ENCODE data around the gene NSDHL. TPM values are rescaled to one million over a fixed set of nuclear protein-coding genes. Genes with fewer than 3 reads are reported as not detected.
"Not testable (repeated sequence)": the region's sequence is repeated elsewhere in the genome, so short reads cannot be mapped to it uniquely, and the experiment has no call there.

The NSDHL gene
- polyA plus RNA-seq, 2 donors: 43.3 to 60.6 TPM

- H3K9me3 ChIP-seq (ENCODE audit: control insufficient read depth in 2 of 2, insufficient read depth in 1 of 2, low read depth in 1 of 2, low read length in 1 of 2): no peaks in the 10 kb centered on the region
- 32 to 39% methylated on average over 20 of the region's 20 CpGs for WGBS, 2 donors
- peak overlapping the region in 1 of 2 donors; percentile 28 for H3K27ac ChIP-seq (ENCODE audit: low read depth in 2 of 2, low read length in 1 of 2)
- H3K27me3 ChIP-seq (ENCODE audit: control insufficient read depth in 1 of 2, insufficient read depth in 2 of 2, low read length in 2 of 2): no peaks in the 10 kb centered on the region
- H3K4me3 ChIP-seq (ENCODE audit: low read depth in 1 of 2, low read length in 2 of 2): no peak overlapping the region
- H3K4me1 ChIP-seq (ENCODE audit: control insufficient read depth in 2 of 2, insufficient read depth in 2 of 2, low read length in 1 of 2): peaks cover 0 to 8% of the 10 kb centered on the region in 2 donors
- peaks cover 0 to 12% of the 10 kb centered on the region in 2 donors for H3K36me3 ChIP-seq (ENCODE audit: control insufficient read depth in 2 of 2, insufficient read depth in 2 of 2, low read length in 1 of 2)
Measured at GRCh38 chrX:152904151-152905080, 73.6 kb downstream of the NSDHL start.

- no peak overlapping the region for H3K4me3 ChIP-seq (ENCODE audit: low read depth in 1 of 2, low read length in 2 of 2)
- peaks cover 0 to 8% of the 10 kb centered on the region in 2 donors for H3K4me1 ChIP-seq (ENCODE audit: control insufficient read depth in 2 of 2, insufficient read depth in 2 of 2, low read length in 1 of 2)
- no peak overlapping the region for H3K27ac ChIP-seq (ENCODE audit: low read depth in 2 of 2, low read length in 1 of 2)
- 62 to 75% methylated on average over 8 of the region's 8 CpGs for WGBS, 2 donors
- no peaks in the 10 kb centered on the region for H3K9me3 ChIP-seq (ENCODE audit: control insufficient read depth in 2 of 2, insufficient read depth in 1 of 2, low read depth in 1 of 2, low read length in 1 of 2)
- no peaks in the 10 kb centered on the region for H3K27me3 ChIP-seq (ENCODE audit: control insufficient read depth in 1 of 2, insufficient read depth in 2 of 2, low read length in 2 of 2)
- peaks cover 0 to 12% of the 10 kb centered on the region in 2 donors for H3K36me3 ChIP-seq (ENCODE audit: control insufficient read depth in 2 of 2, insufficient read depth in 2 of 2, low read length in 1 of 2)
Measured at GRCh38 chrX:152905081-152905420, 74.2 kb downstream of the NSDHL start.

GRCh38 chrX:152907084-152907651 lies 76.3 kb downstream of the NSDHL start:
- peaks cover 0 to 10% of the 10 kb centered on the region in 2 donors for H3K36me3 ChIP-seq (ENCODE audit: control insufficient read depth in 2 of 2, insufficient read depth in 2 of 2, low read length in 1 of 2)
- H3K4me1 ChIP-seq (ENCODE audit: control insufficient read depth in 2 of 2, insufficient read depth in 2 of 2, low read length in 1 of 2): peaks cover 0 to 14% of the 10 kb centered on the region in 2 donors
- H3K4me3 ChIP-seq (ENCODE audit: low read depth in 1 of 2, low read length in 2 of 2): no peak overlapping the region
- no peaks in the 10 kb centered on the region for H3K9me3 ChIP-seq (ENCODE audit: control insufficient read depth in 2 of 2, insufficient read depth in 1 of 2, low read depth in 1 of 2, low read length in 1 of 2)
- 47 to 48% methylated on average over 17 of the region's 17 CpGs for WGBS, 2 donors
- H3K27me3 ChIP-seq (ENCODE audit: control insufficient read depth in 1 of 2, insufficient read depth in 2 of 2, low read length in 2 of 2): no peaks in the 10 kb centered on the region
- H3K27ac ChIP-seq (ENCODE audit: low read depth in 2 of 2, low read length in 1 of 2): no peak overlapping the region

GRCh38 chrX:152908486-152908885 lies 77.6 kb downstream of the NSDHL start:
- WGBS, 2 donors: 67 to 77% methylated on average over 14 of the region's 14 CpGs
- peaks cover 0 to 14% of the 10 kb centered on the region in 2 donors for H3K4me1 ChIP-seq (ENCODE audit: control insufficient read depth in 2 of 2, insufficient read depth in 2 of 2, low read length in 1 of 2)
- no peak overlapping the region for H3K27ac ChIP-seq (ENCODE audit: low read depth in 2 of 2, low read length in 1 of 2)
- no peaks in the 10 kb centered on the region for H3K27me3 ChIP-seq (ENCODE audit: control insufficient read depth in 1 of 2, insufficient read depth in 2 of 2, low read length in 2 of 2)
- H3K9me3 ChIP-seq (ENCODE audit: control insufficient read depth in 2 of 2, insufficient read depth in 1 of 2, low read depth in 1 of 2, low read length in 1 of 2): no peaks in the 10 kb centered on the region
- peaks cover 0 to 18% of the 10 kb centered on the region in 2 donors for H3K36me3 ChIP-seq (ENCODE audit: control insufficient read depth in 2 of 2, insufficient read depth in 2 of 2, low read length in 1 of 2)
- no peak overlapping the region for H3K4me3 ChIP-seq (ENCODE audit: low read depth in 1 of 2, low read length in 2 of 2)

GRCh38 chrX:152910018-152910417 lies 79.2 kb downstream of the NSDHL start:
- peaks cover 0 to 14% of the 10 kb centered on the region in 2 donors for H3K4me1 ChIP-seq (ENCODE audit: control insufficient read depth in 2 of 2, insufficient read depth in 2 of 2, low read length in 1 of 2)
- not testable (repeated sequence) for H3K27me3 ChIP-seq (ENCODE audit: control insufficient read depth in 1 of 2, insufficient read depth in 2 of 2, low read length in 2 of 2)
- whole genome bisulfite sequencing, 2 donors: 63 to 70% methylated on average over 7 of the region's 7 CpGs

GRCh38 chrX:152912106-152912505 lies 81.2 kb downstream of the NSDHL start:
- Histone ChIP-seq H3K9me3 (ENCODE audit: control insufficient read depth in 2 of 2, insufficient read depth in 1 of 2, low read depth in 1 of 2, low read length in 1 of 2) (no peaks in the 10 kb centered on the region), H3K4me3 (ENCODE audit: low read depth in 1 of 2, low read length in 2 of 2) (no peak overlapping the region), H3K27me3 (ENCODE audit: control insufficient read depth in 1 of 2, insufficient read depth in 2 of 2, low read length in 2 of 2) (no peaks in the 10 kb centered on the region), H3K4me1 (ENCODE audit: control insufficient read depth in 2 of 2, insufficient read depth in 2 of 2, low read length in 1 of 2) (peaks cover 0 to 7% of the 10 kb centered on the region in 2 donors), H3K36me3 (ENCODE audit: control insufficient read depth in 2 of 2, insufficient read depth in 2 of 2, low read length in 1 of 2) (peaks cover 0 to 25% of the 10 kb centered on the region in 2 donors), H3K27ac (ENCODE audit: low read depth in 2 of 2, low read length in 1 of 2) (no peak overlapping the region)
- WGBS, 2 donors: 57 to 71% methylated on average over 4 of the region's 4 CpGs

More at GRCh38 chrX:152910018-152910417, 79.2 kb downstream of the NSDHL start:
- not testable (repeated sequence) for H3K4me3 ChIP-seq (ENCODE audit: low read depth in 1 of 2, low read length in 2 of 2); H3K27ac ChIP-seq (ENCODE audit: low read depth in 2 of 2, low read length in 1 of 2); H3K9me3 ChIP-seq (ENCODE audit: control insufficient read depth in 2 of 2, insufficient read depth in 1 of 2, low read depth in 1 of 2, low read length in 1 of 2)
- H3K36me3 ChIP-seq (ENCODE audit: control insufficient read depth in 2 of 2, insufficient read depth in 2 of 2, low read length in 1 of 2): peaks cover 0 to 22% of the 10 kb centered on the region in 2 donors

GRCh38 chrX:152912641-152913040 lies 81.8 kb downstream of the NSDHL start:
- H3K9me3 ChIP-seq (ENCODE audit: control insufficient read depth in 2 of 2, insufficient read depth in 1 of 2, low read depth in 1 of 2, low read length in 1 of 2): no peaks in the 10 kb centered on the region
- H3K4me3 ChIP-seq (ENCODE audit: low read depth in 1 of 2, low read length in 2 of 2): no peak overlapping the region

GRCh38 chrX:152913346-152913745 lies 82.5 kb downstream of the NSDHL start:
- WGBS, 2 donors: 54 to 70% methylated on average over 10 of the region's 10 CpGs
- Histone ChIP-seq H3K4me3 (ENCODE audit: low read depth in 1 of 2, low read length in 2 of 2) (no peak overlapping the region), H3K27me3 (ENCODE audit: control insufficient read depth in 1 of 2, insufficient read depth in 2 of 2, low read length in 2 of 2) (no peaks in the 10 kb centered on the region), H3K9me3 (ENCODE audit: control insufficient read depth in 2 of 2, insufficient read depth in 1 of 2, low read depth in 1 of 2, low read length in 1 of 2) (no peaks in the 10 kb centered on the region), H3K27ac (ENCODE audit: low read depth in 2 of 2, low read length in 1 of 2) (no peak overlapping the region), H3K36me3 (ENCODE audit: control insufficient read depth in 2 of 2, insufficient read depth in 2 of 2, low read length in 1 of 2) (peaks cover 0 to 29% of the 10 kb centered on the region in 2 donors), H3K4me1 (ENCODE audit: control insufficient read depth in 2 of 2, insufficient read depth in 2 of 2, low read length in 1 of 2) (peaks cover 0 to 5% of the 10 kb centered on the region in 2 donors)

More at GRCh38 chrX:152912641-152913040, 81.8 kb downstream of the NSDHL start:
- H3K27me3 ChIP-seq (ENCODE audit: control insufficient read depth in 1 of 2, insufficient read depth in 2 of 2, low read length in 2 of 2): no peaks in the 10 kb centered on the region
- WGBS, 2 donors: 55 to 72% methylated on average over 7 of the region's 7 CpGs
- H3K27ac ChIP-seq (ENCODE audit: low read depth in 2 of 2, low read length in 1 of 2): no peak overlapping the region
- H3K4me1 ChIP-seq (ENCODE audit: control insufficient read depth in 2 of 2, insufficient read depth in 2 of 2, low read length in 1 of 2): peaks cover 0 to 5% of the 10 kb centered on the region in 2 donors
- peaks cover 0 to 25% of the 10 kb centered on the region in 2 donors for H3K36me3 ChIP-seq (ENCODE audit: control insufficient read depth in 2 of 2, insufficient read depth in 2 of 2, low read length in 1 of 2)

GRCh38 chrX:152913910-152914309 lies 83.0 kb downstream of the NSDHL start:
- Histone ChIP-seq H3K4me1 (ENCODE audit: control insufficient read depth in 2 of 2, insufficient read depth in 2 of 2, low read length in 1 of 2) (peaks cover 0 to 5% of the 10 kb centered on the region in 2 donors), H3K27me3 (ENCODE audit: control insufficient read depth in 1 of 2, insufficient read depth in 2 of 2, low read length in 2 of 2) (no peaks in the 10 kb centered on the region), H3K4me3 (ENCODE audit: low read depth in 1 of 2, low read length in 2 of 2) (no peak overlapping the region), H3K27ac (ENCODE audit: low read depth in 2 of 2, low read length in 1 of 2) (no peak overlapping the region), H3K9me3 (ENCODE audit: control insufficient read depth in 2 of 2, insufficient read depth in 1 of 2, low read depth in 1 of 2, low read length in 1 of 2) (no peaks in the 10 kb centered on the region), H3K36me3 (ENCODE audit: control insufficient read depth in 2 of 2, insufficient read depth in 2 of 2, low read length in 1 of 2) (peaks cover 0 to 28% of the 10 kb centered on the region in 2 donors)
- WGBS, 2 donors: 91 to 94% methylated on average over 6 of the region's 6 CpGs

All from esophagus (tissue), 2 donors.